Left ventricle myocardium inferior (tissue), 1 donor: ENCODE measurements around the gene DHRSX. TPM values are rescaled to one million over a fixed set of nuclear protein-coding genes. Genes with fewer than 3 reads are reported as not detected.
"Not testable (repeated sequence)": the region's sequence is repeated elsewhere in the genome, so short reads cannot be mapped to it uniquely, and the experiment has no call there.

Experiments
- DNase-seq: peaks from one replicate; pipeline ENCODE4 v3.0.0-alpha.2; 2020
- H3K27ac ChIP-seq: fragments of 200-600 bp; replicated peaks from 2 replicates; pipeline ENCODE4 v1.8.0; 2021
- H3K27me3 ChIP-seq: fragments of 200-600 bp; 2 replicates; pipeline ENCODE4 v1.8.0; 2021; ENCODE audit warnings: low read depth
- H3K36me3 ChIP-seq: fragments of 200-600 bp; 2 replicates; pipeline ENCODE4 v1.8.0; 2021
- H3K4me1 ChIP-seq: fragments of 200-600 bp; 2 replicates; pipeline ENCODE4 v1.8.0; 2021
- H3K4me3 ChIP-seq: fragments of 200-600 bp; 2 replicates; pipeline ENCODE4 v1.8.0; 2021; ENCODE audit warnings: mild to moderate bottlenecking, moderate library complexity
- H3K9me3 ChIP-seq: fragments of 200-600 bp; replicated peaks from 2 replicates; pipeline ENCODE4 v1.8.0; 2021
- intact Hi-C: fragments of 100-400 bp; cut with micrococcal nuclease; formaldehyde crosslinking; loops from one replicate; pipeline ENCODE4 v1.11.0; 2022
- total RNA-seq: library from RNA; stranded (reverse); fragmentation: NEBNext Ultra II Directional; extraction: Animal tissue kit (Norgen Biotek cat#: 25700); gene quantifications from one replicate; pipeline ENCODE4 v1.2.1, GENCODE V29; 2021
- TF ChIP-seq, protein P1 (sequence below): fragments of 200-600 bp; IDR thresholded peaks from 2 replicates; pipeline ENCODE4 v1.8.0; 2021; ENCODE audit warnings: antibody characterized with exemption, mild to moderate bottlenecking, borderline replicate concordance
- donor health status: DM: no; HTN: yes; CAD: no; lungs with severe emphysema.

The DHRSX gene
- total RNA-seq, 1 donor from 2014 or later: 35.3 TPM

DNA sequence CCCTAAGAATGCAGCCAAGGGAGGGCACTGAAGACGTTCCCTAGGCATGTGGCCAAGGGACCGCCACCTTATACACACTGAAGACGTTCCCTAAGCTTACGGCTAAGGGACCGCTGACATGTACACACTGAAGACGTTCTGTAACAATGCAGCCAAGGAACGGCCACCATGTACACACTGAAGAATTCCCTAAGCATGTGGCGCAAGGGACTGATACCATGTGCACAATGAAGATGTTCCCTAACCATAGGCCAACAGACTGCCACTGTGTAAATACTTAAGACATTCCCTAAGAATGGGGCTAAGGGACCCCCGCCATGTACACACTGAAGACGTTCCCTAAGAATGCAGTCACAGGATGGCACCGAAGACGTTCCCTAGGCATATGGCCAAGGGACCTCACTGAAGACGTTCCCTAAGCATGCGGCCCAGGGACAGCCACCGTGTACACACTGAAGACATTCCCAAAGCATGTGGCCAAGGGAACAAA lies 36.1 kb downstream of the DHRSX start:
- DNase-seq: no peak
- intact Hi-C loops: no loop called here
- Histone ChIP-seq H3K9me3 (no peaks in the 10 kb centered on the region), H3K4me3 (no peak overlapping the region), H3K27ac (no peak overlapping the region), H3K27me3 (no peaks in the 10 kb centered on the region), H3K4me1 (peaks cover 23% of the 10 kb centered on the region), H3K36me3 (no peaks in the 10 kb centered on the region)
- TF ChIP-seq, protein P1, sequence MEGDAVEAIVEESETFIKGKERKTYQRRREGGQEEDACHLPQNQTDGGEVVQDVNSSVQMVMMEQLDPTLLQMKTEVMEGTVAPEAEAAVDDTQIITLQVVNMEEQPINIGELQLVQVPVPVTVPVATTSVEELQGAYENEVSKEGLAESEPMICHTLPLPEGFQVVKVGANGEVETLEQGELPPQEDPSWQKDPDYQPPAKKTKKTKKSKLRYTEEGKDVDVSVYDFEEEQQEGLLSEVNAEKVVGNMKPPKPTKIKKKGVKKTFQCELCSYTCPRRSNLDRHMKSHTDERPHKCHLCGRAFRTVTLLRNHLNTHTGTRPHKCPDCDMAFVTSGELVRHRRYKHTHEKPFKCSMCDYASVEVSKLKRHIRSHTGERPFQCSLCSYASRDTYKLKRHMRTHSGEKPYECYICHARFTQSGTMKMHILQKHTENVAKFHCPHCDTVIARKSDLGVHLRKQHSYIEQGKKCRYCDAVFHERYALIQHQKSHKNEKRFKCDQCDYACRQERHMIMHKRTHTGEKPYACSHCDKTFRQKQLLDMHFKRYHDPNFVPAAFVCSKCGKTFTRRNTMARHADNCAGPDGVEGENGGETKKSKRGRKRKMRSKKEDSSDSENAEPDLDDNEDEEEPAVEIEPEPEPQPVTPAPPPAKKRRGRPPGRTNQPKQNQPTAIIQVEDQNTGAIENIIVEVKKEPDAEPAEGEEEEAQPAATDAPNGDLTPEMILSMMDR: no peak

DNA sequence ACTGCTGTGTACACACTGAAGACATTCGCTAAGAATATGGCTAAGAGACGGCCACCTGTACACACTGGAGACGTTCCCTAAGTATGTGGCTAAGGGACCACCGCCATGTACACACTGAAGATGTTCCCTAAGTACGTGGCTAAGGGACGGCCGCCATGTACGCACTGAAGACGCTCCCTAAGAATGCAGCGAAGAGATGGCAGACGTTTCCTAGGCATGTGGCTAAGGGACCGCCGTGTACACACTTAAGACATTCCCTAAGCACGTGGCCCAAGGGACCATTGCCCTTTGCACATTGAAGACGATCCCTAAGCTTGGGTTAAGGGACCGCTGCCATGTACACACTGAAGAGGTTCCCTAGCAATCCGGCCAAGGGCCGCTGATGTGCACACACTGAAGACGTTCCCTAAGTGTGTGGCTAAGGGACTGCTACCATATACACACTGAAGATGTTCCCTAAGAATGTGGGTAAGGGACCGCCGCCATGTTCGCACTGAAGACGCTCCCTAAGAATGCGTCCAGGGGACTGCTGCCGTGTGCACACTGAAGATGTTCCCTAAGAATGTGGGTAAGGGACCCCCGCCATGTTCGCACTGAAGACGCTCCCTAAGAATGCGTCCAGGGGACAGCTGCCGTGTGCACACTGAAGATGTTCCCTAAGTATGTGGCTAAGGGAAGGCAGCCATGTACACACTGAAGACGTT lies 36.7 kb downstream of the DHRSX start:
- no peaks in the 10 kb centered on the region for H3K9me3 ChIP-seq
- H3K36me3 ChIP-seq: no peaks in the 10 kb centered on the region
- TF ChIP-seq, protein P1: no peak
- intact Hi-C loops: no loop called here
- H3K4me1 ChIP-seq: peaks cover 23% of the 10 kb centered on the region
- H3K27ac ChIP-seq: no peak overlapping the region
- DNase-seq: no peak
- no peak overlapping the region for H3K4me3 ChIP-seq
- no peaks in the 10 kb centered on the region for H3K27me3 ChIP-seq

DNA sequence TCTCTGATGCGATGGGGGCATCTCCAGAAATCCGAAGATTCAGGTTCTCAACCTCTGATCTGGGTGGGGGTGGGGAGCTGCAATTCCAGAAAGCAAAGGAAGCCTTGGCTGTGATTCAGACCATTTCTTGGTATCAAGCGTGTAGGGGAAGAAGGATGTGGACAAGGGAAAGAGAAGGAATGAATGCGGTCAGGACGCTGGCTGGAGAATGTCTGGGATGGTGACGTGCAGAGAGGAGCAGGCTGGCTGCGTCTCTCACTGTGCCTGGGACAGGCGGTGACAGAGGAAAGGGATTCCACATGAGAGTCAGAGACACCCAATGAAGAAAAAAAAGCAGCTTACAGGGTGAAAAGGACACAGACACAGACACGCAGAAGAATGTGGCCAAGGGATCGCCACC lies 37.3 kb downstream of the DHRSX start:
- DNase-seq, intact Hi-C loops: not testable (repeated sequence)

DNA sequence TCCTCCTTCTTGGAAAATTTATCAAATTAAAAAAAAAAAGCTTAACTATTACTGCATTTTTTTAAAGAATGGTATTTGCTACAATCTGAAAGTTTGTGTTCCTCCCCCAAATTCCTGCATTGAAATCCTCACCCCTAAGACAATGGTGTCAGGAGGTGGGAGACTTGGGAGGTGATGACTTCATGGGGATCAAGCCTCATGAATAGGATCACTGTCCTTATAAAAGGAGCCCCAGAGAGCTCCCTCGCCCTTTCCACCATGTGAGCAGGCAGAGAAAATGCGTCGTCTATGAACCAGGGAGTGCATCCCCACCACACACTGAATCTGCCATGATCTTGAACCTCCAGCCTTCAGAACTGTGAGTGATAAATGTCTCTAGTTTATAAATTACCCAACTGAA lies 38.0 kb downstream of the DHRSX start:
- H3K27ac ChIP-seq: no peak overlapping the region
- no peak overlapping the region for H3K4me3 ChIP-seq
- H3K4me1 ChIP-seq: peaks cover 23% of the 10 kb centered on the region
- TF ChIP-seq, protein P1: no peak
- intact Hi-C loops: no loop called here
- H3K27me3 ChIP-seq: no peaks in the 10 kb centered on the region
- DNase-seq: no peak
- no peaks in the 10 kb centered on the region for H3K36me3 ChIP-seq
- H3K9me3 ChIP-seq: no peaks in the 10 kb centered on the region

More for the DNA sequence above, 37.3 kb downstream of the DHRSX start:
- H3K36me3 ChIP-seq, H3K27ac ChIP-seq, H3K27me3 ChIP-seq, H3K4me3 ChIP-seq, H3K9me3 ChIP-seq: not testable (repeated sequence)
- H3K4me1 ChIP-seq: peaks cover 23% of the 10 kb centered on the region

DNA sequence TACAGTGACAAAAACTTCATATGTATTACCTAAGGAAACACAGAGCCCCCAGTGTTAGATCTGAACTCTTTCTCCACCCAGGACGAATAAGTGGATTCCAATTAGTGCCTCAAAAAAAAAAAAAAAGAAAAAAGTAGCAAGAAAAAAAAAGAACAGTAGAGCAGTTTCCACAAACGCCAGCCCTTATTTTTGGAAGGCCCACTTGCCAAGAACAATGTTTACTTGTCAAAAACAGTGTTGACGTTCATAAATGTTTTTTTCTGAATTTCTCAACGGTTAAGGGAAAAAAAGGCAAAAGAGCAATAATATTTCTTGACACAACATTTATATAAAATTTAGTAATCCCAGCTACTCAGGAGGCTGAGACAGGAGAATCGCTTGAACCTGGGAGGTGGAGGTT lies 38.7 kb downstream of the DHRSX start:
- DNase-seq: no peak
- no peaks in the 10 kb centered on the region for H3K36me3 ChIP-seq
- H3K27me3 ChIP-seq: no peaks in the 10 kb centered on the region
- peaks cover 23% of the 10 kb centered on the region for H3K4me1 ChIP-seq
- no peaks in the 10 kb centered on the region for H3K9me3 ChIP-seq
- intact Hi-C loops: no loop called here
- H3K27ac ChIP-seq: no peak overlapping the region
- H3K4me3 ChIP-seq: no peak overlapping the region
- TF ChIP-seq, protein P1: no peak

DNA sequence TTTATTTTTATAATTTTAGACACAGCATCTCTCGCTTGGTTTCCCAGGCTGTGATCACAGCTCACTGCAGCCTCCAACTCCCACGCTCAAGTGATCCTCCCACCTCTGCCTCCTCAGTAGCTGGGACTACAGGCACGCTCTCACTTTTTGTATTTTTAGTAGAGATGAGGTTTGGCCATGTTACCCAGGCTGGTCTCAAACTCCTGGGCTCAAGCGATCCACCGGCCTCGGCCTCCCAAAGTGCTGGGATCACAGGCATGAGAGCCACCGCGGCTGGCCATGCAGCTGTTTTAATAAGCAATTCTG lies 39.1 kb downstream of the DHRSX start:
- Histone ChIP-seq H3K9me3 (no peaks in the 10 kb centered on the region), H3K27ac (no peak overlapping the region), H3K36me3 (no peaks in the 10 kb centered on the region), H3K4me3 (no peak overlapping the region), H3K27me3 (no peaks in the 10 kb centered on the region), H3K4me1 (peaks cover 23% of the 10 kb centered on the region)
- TF ChIP-seq, protein P1: no peak
- intact Hi-C loops: no loop called here
- no peak for DNase-seq

DNA sequence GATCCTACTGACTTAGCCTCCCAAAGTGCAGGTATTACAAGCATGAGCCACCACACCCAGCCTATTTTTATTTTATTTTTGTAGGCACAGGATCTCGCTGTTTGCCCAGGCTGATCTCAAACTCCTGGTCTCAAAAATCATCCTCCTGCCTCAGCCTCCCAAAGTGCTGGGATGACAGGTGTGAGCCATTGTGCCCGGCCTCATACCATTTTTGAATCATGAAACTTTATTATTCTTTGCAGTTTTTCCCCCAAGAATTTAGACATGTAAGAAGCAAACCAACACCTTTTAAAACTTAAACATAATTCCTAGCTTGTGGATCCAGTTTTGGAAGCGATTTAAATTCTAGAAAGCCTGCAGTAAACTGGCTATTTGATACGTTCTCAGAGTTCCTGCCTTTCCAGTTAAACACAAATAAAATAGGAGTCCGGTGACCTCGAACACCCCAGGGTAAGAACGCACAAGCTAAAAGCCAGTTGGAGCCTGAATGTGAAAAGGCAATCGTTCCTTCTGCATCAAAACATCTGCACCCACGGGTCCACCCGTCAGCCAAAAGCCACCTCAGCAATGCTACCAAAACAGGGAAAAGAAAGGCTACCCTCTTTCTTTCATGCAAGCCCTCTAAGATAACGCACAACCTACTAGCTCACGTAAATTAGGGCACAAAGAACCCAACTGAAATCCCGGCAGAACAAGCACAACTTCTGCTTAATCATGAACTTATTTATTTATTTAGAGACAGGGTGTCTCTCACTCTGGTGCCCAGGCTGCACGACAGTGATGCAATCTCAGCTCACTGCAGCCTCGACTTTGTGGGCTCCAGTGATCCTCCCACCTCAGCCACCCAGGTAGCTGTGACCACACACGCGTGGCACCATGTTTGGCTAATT lies 39.7 kb downstream of the DHRSX start:
- H3K9me3 ChIP-seq, H3K27ac ChIP-seq, H3K4me3 ChIP-seq, DNase-seq, intact Hi-C loops, H3K27me3 ChIP-seq, H3K36me3 ChIP-seq: not testable (repeated sequence)
- H3K4me1 ChIP-seq: peaks cover 23% of the 10 kb centered on the region

DNA sequence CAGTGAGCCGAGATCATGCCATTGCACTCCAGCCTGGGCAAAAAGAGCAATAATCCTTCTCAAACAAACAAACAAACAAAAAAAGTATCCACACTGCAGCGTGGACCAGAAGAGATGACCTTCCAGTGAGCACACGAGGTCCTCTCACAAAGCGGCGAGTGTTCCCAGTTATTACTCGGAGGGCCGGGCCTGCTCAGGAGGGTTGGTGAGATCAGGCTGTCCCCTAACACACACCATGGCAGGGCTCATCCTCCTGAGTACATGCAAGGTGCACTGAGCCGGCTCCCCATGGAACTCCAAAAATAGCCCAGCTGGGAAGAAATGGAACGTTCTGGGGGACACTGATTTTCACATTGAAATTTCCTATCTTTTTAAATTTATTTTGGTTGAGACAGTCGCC lies 40.7 kb downstream of the DHRSX start:
- Histone ChIP-seq H3K4me1 (peaks cover 23% of the 10 kb centered on the region), H3K27ac (peak overlapping the region; percentile 23)
- H3K36me3 ChIP-seq, H3K27me3 ChIP-seq, DNase-seq, intact Hi-C loops, H3K9me3 ChIP-seq, H3K4me3 ChIP-seq: not testable (repeated sequence)
